ENCODE data around the gene PSMG3.

DNA sequence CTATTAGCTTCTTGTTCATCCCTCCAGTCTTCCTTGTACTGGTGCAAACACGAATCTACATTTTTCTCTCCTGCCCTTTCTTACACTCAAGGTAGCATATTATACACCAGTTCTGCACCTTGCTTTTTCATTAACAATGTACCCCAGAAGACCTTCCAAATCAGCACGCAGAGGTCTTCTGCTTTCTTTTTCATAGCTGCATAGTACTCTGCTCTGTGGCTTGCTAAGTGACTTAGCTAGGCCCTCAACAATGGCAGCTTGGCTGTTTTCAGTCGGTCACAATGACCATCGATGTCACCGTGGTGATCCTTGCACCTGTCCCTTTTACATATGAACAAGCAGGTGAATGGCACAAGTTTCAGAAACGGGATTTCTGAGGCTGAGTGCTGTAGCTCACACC is 44.4 kb downstream of the PSMG3 start:
- no peak for TF ChIP-seq ESRRA (CRISPR knock-in tag; IDR thresholded peaks at IDR 0.05; ENCODE audit: borderline replicate concordance)
- TF ChIP-seq, protein P1, sequence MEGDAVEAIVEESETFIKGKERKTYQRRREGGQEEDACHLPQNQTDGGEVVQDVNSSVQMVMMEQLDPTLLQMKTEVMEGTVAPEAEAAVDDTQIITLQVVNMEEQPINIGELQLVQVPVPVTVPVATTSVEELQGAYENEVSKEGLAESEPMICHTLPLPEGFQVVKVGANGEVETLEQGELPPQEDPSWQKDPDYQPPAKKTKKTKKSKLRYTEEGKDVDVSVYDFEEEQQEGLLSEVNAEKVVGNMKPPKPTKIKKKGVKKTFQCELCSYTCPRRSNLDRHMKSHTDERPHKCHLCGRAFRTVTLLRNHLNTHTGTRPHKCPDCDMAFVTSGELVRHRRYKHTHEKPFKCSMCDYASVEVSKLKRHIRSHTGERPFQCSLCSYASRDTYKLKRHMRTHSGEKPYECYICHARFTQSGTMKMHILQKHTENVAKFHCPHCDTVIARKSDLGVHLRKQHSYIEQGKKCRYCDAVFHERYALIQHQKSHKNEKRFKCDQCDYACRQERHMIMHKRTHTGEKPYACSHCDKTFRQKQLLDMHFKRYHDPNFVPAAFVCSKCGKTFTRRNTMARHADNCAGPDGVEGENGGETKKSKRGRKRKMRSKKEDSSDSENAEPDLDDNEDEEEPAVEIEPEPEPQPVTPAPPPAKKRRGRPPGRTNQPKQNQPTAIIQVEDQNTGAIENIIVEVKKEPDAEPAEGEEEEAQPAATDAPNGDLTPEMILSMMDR (IDR thresholded peaks at IDR 0.05) = no peak
- no peak for TF ChIP-seq JUN (CRISPR knock-in tag; IDR thresholded peaks at IDR 0.05)
- no peak for TF ChIP-seq USF2 (CRISPR knock-in tag; IDR thresholded peaks at IDR 0.05)
- no peak for TF ChIP-seq ZBTB21 (CRISPR knock-in tag; IDR thresholded peaks at IDR 0.05; ENCODE audit: borderline replicate concordance)
